Fibroblast of lung (primary cell): Measurements from ENCODE around the gene GTPBP3.

Experiments
- EZH2 ChIP-seq: IDR thresholded peaks from 2 replicates; pipeline ENCODE4 v1.5.1; 2012; ENCODE audit warnings: low read length, control low read depth, mild to moderate bottlenecking; ENCODE audit errors: missing control alignments
- TF ChIP-seq, protein P1 (sequence below), 2 donors: IDR thresholded peaks in 1 of 2; conservative IDR thresholded peaks in 1 of 2; 1 replicate in 1 of 2; 2 replicates in 1 of 2; pipeline ENCODE4 v1.5.1; 2011 to 2012; ENCODE audit warnings: low read length in 2 of 2, control low read depth in 1 of 2, inconsistent platforms in 1 of 2, low read depth in 1 of 2, mild to moderate bottlenecking in 1 of 2

DNA sequence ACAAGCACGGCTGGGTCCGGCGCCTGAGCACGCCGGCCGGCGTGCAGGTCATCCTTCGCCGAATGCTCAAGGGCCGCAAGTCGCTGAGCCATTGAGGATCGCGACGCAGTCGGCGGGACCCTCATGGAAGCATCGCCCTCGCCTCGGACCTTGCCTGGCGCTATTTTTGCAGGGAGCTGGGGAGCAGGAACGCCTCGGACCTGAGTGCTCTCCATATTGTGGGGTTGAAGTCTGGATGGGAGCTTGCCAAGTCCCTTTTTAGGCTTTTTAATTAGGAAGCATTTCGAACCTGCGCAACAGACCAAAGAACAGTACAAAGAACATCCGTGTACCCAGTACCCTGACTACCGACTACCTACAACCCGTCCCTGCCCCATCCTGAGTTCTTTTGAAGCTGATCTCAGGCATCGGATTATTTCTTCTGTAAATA lies 31.1 kb upstream of the GTPBP3 start:
- TF ChIP-seq, protein P1, sequence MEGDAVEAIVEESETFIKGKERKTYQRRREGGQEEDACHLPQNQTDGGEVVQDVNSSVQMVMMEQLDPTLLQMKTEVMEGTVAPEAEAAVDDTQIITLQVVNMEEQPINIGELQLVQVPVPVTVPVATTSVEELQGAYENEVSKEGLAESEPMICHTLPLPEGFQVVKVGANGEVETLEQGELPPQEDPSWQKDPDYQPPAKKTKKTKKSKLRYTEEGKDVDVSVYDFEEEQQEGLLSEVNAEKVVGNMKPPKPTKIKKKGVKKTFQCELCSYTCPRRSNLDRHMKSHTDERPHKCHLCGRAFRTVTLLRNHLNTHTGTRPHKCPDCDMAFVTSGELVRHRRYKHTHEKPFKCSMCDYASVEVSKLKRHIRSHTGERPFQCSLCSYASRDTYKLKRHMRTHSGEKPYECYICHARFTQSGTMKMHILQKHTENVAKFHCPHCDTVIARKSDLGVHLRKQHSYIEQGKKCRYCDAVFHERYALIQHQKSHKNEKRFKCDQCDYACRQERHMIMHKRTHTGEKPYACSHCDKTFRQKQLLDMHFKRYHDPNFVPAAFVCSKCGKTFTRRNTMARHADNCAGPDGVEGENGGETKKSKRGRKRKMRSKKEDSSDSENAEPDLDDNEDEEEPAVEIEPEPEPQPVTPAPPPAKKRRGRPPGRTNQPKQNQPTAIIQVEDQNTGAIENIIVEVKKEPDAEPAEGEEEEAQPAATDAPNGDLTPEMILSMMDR (conservative IDR thresholded peaks at IDR 0.05 in 1 of 2, IDR thresholded peaks at IDR 0.05 in 1 of 2; ENCODE audit: low read depth in 1 of 2, low read length in 2 of 2), result no peak
- no peak for TF ChIP-seq EZH2
